CD4-positive, alpha-beta T cell treated with Interleukin-2 at 100 ng/mL for 4 hours (primary cell): ENCODE measurements around the gene MRPL58.
"Not testable (repeated sequence)": the region's sequence is repeated elsewhere in the genome, so short reads cannot be mapped to it uniquely, and the experiment has no call there.

Experiments used
- DNase-seq: peaks from one replicate; pipeline ENCODE4 v3.0.0-alpha.2; 2020; ENCODE audit warnings: low spot score

Gene MRPL58

DNA sequence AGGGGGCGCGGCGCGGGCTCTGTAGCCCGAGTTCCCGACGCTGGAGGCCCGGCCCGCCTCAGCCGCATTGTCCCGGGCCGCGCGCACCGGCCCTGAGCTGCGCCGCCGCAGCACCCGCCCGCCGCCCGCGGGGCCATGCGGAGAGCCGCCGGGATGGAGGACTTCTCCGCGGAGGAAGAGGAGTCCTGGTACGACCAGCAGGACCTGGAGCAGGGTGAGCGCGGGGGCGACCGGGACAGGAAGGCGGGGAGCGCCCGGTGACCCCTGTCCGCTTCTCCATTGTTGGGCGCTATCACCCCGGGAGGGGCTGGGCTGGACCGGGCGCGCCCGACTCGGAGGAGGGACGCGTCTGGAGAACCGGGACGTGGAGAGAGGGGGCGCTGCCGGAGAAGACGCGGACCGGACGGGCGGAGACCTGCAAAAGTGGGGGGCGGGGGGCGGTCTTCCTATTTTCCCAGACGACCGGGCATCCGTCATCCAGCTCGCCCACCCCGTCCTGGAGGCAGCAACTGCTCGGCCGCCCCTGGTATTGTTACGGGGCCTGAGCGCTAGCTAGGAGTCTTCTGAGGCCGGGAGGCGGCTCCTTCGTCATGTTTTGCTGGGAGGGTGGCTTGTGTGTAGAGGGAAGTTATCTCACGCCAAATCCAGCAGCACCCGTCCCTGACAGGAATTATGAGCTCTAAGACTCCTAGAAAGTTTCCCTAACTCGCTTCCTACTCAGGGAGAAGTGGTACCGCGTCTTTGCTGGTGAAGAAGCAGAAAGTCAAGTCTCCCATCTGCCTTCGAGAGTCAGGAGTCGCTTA, 24.4 kb upstream of the MRPL58 start:
- no peak for DNase-seq

DNA sequence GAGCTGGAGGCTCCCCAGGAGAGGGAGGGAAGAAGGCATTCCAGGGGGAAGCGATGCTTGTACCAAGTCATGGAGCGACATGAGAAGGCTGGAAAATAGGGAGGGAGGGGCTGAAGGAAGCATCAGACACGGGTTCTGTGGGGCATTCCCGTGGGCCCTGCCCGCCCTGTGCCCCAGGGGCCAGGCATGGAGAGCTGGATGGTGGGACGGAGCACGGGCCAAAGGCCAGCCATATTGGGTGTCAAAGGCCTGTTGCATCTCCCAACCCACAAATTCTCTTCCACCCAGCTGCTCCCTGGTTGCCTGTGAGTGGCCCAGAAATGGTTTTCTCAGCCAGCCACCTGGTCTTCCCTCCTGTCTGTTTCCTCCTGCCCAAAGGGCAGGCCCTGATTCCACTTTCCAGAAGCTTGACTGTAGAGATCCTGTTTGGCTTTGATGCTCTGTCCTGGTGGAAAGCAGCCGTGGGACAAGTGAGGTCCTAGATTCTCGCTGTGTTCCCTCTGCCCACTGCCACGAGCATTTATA, 21.8 kb upstream of the MRPL58 start:
- no peak for DNase-seq

DNA sequence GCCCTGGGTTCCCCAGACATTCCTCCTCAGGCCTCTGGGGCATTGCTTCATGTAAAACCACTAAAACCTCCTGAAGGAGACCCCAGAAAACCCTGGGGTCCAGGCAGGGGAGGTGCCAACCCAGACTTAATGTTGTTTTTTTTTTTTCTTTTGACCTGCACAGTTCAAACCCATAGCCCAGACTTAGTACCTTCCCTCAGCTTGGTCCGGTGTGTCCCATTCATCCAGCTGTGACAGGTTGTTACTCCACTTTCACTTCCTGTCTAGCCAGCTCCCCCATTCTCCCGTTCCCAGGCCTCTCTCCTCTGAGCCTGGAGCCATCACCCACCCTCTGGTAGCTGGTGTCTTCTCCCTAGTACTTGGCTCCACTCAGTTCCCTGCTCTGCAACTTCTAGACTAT, 20.2 kb upstream of the MRPL58 start:
- no peak for DNase-seq

DNA sequence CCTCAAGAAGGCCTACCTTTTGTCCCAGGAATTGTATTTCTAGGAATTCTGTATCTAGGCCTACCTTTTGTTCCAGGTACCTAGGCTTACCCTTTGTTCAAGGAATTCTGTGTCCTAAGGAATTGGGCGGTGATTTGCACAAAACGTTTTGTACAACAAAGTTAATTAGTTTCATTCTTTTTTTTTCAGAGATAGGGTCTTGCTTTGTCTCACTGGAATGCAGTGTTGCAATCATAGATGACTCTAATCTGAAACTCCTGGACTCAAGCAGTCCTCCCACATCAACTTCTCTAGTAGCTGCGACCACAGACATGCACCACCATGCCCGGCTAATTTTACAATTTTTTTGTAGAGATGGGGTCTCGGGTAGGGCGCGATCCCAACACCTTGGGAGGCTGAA, 18.0 kb upstream of the MRPL58 start:
- no peak for DNase-seq

DNA sequence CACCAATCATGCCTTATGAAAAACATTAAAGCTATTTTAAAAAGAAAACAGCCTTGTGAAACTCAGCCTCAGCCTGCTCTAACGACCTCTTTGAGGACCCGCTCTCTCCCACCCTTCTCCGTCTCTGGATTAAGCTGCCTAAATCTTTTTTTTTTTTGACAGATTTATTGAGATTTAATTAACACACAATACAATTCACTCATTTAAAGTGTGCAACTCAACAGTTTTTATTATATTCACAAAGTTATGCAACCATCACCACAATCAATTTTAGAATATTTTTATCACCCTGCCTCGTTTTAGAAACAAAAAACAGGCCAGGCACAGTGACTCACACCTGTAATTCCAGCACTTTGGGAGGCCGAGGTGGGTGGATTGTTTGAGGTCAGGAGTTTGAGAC, 16.6 kb upstream of the MRPL58 start:
- DNase-seq: no peak

DNA sequence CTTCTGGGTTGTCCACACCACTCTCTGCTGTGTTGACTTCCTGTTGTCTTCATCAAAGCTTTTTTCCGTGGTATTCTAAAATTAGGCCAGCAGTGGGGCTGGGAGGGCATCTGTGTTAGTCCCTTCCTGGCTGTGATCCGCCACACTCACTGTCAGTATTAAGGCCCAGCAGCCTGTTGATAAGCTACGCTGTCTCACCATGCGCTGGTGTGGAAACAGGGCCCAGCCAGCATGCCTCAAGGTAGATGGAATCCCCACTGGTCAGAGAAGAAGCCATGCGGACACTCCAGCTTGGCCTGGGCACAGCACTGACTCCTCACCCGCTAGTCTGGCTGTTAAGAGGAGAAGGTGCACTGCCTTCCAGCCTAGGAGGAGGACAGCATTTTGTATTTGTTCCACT, 13.7 kb upstream of the MRPL58 start:
- no peak for DNase-seq

DNA sequence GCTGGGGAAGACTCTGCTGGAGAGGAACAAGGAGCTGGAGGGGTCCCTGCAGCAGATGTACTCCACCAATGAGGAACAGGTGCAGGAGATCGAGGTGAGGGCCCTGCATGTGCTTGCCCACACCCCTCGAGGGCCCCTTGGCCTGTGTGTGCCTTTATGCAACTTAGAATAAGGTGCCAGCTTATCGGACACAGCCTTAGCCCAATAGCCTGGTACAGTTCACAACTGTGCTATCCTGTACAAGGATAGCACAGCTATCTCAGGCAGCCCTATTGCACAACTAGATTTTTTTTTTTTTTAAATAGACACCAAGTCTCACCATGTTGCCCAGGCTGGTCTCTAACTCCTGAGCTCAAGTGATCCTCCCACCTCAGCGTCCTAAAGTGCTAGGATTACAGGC, 12.9 kb upstream of the MRPL58 start:
- DNase-seq: no peak

DNA sequence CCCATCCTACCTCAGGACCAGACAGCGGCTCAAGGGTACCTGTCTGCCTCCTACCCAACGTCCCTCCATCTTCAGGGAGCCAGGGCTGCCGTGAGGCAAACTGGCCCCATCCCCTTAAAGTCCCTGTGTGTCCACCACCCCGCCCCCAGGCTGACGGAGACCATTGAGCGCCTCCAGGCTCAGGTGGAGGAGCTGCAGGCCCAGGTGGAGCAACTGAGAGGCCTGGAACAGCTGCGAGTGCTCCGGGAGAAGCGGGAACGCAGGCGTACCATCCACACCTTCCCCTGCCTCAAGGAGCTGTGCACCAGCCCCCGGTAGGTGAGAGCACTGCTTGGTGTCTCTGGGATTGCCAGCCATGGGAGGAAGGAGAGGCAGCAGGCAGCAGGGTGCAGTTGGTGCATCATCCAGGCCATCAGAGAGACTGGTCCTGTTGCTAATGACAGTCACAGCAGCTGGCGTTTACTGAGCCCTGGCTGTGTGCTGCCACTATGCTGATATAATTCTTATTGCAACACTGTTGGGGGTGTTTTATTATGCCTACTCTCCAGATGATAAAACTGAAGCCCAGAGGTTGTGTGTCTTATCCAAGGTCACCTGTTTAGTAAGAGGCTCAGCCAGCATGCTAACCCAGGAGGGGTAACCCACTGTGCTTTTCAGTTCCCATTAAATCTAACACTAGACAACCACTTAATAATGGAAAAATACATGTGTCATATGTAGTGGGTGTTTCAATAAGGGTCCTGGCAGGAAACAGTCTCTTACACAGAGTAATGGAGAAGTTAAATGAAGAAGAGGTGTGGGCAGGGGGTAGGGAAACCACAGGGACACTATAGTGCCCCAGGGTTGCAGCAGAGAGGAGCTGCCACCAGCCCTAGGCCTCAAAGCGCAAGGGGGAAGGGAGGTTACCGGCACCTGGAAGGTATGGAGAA, 10.3 kb upstream of the MRPL58 start:
- no peak for DNase-seq

DNA sequence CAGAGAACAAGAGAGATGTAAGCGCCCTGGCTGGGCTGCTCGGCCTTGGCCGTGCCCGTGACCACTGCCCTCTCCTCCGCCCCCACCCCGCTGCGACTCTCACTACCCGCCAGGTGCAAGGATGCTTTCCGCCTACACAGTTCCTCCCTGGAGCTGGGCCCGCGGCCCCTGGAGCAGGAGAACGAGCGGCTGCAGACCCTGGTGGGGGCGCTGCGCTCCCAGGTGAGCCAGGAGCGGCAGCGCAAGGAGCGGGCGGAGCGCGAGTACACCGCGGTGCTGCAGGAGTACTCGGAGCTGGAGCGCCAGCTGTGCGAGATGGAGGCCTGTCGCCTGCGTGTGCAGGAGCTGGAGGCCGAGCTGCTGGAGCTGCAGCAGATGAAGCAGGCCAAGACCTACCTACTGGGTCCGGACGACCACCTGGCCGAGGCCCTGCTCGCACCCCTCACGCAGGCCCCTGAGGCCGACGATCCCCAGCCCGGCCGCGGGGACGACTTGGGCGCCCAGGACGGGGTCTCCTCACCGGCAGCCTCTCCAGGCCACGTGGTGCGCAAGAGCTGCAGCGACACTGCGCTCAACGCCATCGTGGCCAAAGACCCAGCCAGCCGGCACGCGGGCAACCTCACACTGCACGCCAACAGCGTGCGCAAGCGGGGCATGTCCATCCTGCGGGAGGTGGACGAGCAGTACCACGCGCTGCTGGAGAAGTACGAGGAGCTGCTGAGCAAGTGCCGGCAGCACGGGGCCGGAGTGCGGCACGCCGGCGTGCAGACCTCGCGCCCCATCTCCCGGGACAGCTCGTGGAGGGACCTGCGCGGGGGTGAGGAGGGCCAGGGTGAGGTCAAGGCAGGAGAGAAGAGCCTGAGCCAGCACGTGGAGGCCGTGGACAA, 9.2 kb upstream of the MRPL58 start:
- no peak for DNase-seq

DNA sequence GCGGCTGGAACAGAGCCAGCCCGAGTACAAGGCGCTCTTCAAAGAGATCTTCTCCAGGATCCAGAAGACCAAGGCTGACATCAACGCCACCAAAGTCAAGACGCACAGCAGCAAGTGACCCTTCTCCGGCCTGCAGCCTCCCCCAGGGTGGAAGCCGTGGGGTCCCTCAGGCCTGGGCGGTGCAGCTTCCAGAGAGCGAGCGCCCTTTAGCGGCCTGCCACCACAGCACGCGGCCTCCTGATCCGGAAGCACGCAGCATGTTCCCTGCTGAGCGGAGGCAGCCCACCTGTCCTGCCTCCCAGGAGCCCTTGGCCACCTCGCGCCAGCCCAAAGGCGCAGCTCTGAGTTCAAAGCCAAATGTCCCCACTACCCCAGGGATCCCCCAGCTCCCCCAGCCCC, 8.5 kb upstream of the MRPL58 start:
- DNase-seq: no peak

DNA sequence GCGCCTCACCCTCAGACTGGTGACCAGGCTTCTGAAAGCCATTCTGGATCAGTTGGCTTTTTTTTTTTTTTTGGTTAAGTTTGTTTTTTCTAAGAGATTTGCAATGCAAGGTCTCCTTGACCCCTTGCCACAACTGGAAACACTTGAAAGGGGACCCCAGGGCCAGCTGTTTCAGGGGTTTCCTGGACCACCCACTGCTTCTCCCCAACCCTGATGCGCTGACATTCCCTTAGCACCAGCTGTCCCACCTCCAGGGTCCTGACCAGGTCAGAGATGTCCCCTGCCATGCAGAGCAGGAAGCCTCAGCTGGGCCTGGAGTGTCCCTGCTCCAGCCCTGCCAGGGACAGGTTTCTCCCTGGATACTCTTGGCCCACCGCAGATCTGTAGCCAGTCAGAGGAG, 8.1 kb upstream of the MRPL58 start:
- no peak for DNase-seq

DNA sequence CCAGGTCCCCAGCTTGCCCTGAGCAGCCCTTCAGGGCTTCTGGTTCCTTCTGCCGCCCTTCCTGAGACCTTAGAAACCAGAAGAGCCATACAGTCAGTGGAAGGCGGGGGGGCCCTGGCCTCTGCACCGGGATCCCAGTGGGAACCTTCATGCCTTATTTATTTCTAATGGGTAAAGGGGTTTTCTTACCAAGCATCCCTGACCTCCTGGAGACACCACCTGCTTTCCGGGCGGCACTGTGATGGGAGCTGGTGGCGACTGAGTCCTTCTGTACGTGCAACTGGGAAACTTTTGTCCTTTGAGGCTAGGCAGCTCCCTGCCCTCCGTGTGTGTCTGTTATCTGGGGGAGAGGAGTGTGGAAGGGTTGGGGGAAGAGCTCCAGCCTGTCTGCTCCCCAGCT, 7.2 kb upstream of the MRPL58 start:
- no peak for DNase-seq

DNA sequence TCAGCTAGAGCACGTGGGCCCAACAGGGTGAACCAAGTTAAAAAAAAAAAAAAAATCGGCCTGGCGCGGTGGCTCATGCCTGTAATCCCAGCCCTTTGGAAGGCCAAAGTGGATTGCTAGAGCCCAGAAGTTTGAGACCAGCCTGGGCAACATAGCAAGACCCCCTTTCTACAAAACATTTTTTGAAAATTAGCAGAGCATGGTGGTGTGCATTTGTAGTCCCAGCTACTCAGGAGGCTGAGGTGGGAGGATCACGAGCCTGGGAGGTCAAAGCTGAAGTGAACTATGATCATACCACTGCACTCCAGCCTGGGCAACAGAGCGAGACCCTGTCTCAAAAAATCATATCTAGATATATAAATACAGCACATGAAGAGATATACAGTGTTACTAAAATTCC, 6.4 kb upstream of the MRPL58 start:
- DNase-seq: not testable (repeated sequence)

DNA sequence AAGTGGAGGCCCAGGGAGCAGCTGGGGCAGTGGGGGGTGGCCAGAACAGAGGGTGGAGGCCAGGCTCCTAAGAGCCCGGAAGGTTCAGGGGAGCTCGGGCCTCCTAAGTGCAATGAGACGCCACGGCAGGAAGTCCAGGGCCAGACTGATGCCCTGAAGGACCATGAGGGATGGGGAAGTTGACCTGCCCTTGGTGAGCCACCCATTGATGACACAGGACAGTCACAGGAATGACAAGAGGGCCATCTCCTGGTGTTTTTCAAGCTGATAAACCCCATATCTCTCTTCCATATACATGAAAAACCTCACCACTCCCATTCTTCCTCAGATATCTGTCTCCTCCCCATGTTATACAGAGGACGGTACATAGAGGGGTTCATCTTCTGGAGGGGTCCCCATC, 5.8 kb upstream of the MRPL58 start:
- no peak for DNase-seq

DNA sequence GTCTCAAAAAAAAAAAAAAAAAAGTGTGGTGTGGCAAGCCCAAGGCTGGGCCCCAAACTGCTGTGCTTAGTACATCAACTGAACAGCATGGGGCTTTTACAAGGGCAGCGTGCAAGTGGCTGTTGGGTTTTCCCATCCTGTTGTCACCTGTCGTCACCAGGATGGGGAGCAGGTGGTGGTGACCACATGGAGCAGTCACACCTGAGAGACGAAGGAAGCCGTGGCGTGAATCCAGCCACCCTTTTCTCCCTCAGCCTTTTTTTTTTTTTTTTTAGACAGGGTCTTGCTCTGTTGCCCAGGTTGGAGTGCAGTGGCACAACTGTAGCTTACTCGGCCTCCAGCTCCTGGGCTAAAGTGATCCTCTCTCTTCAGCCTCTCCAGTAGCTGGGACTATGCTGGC, 4.1 kb upstream of the MRPL58 start:
- no peak for DNase-seq

DNA sequence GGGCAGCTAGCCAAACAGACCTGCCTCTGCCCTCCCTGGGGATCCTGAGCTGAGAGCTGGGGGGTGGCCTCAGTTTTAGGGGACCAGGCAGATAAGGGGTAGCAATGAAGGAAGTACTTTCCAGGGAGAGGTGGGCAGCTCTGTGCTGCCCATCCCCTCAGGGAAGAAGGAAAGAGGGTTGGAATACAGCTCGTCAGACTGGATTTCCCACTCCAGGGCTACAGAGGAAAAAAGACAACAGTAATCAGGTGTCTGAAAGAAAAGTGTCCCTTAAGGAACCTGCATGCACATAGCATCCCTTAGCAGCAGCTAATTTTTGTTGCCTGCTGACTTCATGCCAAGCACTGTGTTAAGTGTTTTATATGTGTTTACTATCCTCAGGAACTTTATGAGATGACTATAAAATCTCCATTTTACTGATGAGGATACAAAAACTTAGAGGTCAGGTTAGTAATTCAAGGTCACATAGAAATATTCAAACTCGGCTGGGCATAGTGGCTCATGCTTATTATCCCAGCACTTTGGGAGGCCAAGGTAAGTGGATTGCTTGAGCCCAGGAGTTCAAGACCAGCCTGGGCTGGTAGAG, 3.2 kb upstream of the MRPL58 start:
- no peak for DNase-seq

DNA sequence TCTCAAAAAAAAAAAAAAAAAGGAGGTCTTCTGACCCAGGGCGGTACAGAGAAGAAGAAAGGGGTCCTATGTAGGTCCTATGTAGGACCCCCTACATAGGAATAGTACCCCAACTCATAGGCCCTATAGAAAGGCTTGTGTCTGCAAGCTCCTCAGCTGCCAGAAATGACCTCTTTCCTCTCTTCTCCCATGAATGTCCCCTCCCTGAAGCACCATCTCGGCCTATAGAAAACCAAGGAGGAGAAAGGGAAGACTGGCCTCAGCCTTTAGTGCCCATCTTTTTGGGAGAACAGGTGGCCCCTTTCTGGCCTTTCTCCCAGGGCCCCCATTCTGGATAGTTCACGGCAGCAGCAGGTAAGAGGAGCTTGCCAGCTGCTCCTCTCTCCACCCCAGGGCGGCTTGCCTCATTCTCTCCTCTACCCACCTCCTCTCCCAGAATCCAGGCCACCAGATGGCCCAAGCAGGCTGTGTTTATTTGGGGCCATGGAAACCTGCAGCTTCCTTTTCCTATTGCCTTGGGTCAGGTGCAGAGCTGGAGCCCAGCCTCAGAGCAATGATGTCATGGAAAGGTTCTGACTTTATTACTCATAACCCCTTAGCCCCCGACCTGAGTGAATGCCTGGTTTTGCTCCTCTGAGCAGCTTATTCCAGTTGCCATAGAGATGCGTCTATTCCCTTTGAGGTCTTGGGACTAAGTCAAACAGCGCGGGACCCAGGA, 1.6 kb upstream of the MRPL58 start:
- DNase-seq: no peak

DNA sequence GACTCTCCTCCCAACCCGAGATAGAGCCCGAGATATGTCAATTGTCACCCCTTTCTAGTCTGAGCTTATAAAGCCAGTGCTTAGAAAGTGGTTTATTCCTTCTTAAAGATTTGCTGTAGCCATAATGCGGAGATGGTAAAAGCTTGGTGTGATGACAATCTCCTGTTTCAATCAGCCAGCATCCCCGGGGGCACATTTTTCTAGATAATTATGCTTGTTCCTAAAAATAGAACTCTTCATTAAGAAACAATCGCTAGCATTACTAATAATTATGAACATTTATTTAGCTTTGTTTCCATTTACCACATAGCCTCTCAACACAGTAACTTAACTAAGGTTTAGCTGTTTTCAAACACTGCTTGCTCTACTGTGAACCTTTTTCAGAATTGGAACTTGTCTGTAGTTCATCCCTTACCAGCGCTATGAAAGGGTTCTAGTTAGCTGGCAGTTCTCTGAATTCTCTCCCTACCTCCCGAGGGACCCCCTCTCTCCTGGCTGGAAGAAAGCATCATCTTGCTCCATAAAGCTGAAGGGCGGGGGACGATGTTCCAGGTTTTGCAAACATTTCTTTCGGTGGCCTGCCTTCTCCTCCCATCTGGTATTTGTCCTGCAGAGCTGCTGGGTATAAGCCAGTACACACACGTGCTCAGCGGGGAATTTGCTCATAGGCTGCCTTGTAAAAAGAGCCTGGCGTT, 922 bp upstream of the MRPL58 start:
- DNase-seq: no peak

DNA sequence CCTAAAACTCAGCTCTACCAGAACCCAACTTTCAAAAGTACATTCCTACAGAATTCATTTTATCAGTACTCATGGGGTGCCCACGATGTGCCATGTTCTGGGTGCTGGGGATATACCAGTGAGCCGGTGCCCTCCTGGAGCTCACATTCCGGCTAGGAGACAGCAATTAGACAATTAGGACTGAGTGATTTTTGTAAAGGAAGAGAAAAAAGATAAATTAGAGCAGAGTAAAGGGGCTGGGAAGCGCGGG, 449 bp upstream of the MRPL58 start:
- DNase-seq: no peak

DNA sequence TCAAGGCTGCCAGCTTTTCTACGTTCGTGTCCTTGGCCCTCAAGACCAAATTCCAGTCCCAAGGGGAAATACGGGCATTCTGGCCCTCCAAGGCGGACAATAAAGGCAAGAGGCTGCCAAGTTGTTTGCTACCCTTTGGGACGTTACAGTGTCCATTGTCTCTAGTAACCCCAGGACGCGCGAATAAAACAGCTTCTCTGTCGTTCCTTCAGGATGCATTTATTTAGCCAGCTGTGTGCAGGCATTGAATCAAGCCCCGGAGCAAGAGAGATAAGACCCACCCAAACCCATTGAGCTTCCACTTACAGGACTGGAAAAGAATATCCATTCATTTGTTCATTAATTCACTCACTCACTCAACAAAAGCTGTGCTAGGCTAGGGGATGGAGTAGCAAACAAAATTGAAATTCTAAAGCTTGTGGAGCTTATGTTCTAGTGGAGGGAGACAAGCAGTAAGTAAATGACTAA, 656 bp downstream of the MRPL58 start:
- no peak for DNase-seq

DNA sequence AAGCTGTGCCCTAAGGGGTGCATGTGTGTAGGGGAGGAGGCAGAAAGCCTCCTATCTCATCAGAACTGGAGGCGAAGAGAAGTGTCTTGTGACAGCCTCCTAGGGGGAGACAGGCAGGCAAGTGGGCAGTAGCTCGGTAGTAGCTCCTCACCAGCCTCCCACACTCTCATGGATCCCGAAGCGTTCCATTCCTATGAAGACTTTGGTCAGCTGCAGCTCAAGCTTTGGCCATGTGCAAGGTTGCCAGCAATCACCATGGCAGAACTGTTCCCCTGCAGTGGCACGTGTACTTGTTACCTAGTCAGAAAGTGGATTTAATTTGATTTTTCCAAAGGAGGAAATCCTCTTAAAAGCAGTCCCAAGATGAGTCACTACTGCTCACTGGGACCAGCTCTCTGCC, 6.7 kb downstream of the MRPL58 start:
- no peak for DNase-seq
